ENCODE results near the gene ALOXE3. TPM values are rescaled to one million over a fixed set of nuclear protein-coding genes. Genes with fewer than 3 reads are reported as not detected.

Gene ALOXE3
- total RNA-seq, 2 experiments from 2014 or later = 0.09 TPM; not detected in 1

DNA sequence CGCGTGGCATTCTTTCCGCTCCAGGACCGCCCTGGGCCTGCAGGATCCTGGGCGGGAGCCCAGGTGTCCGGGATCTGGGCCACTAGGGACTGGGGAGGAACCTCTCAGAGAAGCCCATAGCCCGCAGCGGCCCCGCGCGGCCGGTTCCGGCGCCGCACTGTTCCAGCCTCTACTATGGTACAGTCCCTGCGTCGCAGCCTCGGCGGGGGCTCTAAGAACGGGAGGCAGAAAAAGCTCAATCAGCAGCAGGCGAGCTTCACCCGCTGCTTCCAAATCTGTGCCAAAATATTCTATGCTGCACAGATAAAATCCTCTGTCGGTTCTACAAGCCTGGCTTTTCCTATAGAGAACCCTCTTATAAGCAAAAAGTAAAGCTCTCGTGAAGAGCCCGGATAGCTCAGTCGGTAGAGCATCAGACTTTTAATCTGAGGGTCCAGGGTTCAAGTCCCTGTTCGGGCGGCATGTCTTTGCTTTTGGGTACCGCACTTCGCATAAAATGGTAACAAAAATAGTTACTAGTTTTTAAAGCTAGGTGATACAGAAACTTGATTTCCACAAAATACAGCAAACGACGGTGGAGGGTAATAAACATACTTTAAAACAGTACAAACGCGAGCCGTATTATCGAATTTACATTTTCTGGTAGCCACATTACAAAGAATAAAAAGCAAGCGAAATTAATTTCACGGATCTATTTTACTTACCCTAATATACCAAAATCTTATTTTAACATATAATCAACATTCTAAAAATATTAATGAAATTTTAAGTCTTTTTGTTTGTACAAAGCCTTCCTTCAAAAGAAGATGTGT is 661 bp upstream of the ALOXE3 start:
- CTCF ChIA-PET = interaction anchor here (0.6 to 7.0 kb wide), 42 partner anchors 8 to 242 kb away, joined by 3 to 98 read pairs (median 6); partner anchors contain the start of genes ALOX12B, AURKB, BORCS6 and CTC1
- TF ChIP-seq, protein P1, sequence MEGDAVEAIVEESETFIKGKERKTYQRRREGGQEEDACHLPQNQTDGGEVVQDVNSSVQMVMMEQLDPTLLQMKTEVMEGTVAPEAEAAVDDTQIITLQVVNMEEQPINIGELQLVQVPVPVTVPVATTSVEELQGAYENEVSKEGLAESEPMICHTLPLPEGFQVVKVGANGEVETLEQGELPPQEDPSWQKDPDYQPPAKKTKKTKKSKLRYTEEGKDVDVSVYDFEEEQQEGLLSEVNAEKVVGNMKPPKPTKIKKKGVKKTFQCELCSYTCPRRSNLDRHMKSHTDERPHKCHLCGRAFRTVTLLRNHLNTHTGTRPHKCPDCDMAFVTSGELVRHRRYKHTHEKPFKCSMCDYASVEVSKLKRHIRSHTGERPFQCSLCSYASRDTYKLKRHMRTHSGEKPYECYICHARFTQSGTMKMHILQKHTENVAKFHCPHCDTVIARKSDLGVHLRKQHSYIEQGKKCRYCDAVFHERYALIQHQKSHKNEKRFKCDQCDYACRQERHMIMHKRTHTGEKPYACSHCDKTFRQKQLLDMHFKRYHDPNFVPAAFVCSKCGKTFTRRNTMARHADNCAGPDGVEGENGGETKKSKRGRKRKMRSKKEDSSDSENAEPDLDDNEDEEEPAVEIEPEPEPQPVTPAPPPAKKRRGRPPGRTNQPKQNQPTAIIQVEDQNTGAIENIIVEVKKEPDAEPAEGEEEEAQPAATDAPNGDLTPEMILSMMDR (IDR thresholded peaks at IDR 0.05) = peak; percentile 94
- DNase-seq (peak; percentile 95), ATAC-seq (peak; percentile 57)
- H3K27ac Mint-ChIP-seq = peak overlapping the region; percentile 95
- peak overlapping the region; percentile 97 for H3K4me3 Mint-ChIP-seq
- peaks cover 8% of the 10 kb centered on the region for H3K36me3 Mint-ChIP-seq (ENCODE audit: low read depth)
- POLR2A ChIA-PET = interaction anchor here (0.9 to 7.1 kb wide), 20 partner anchors 9 to 434 kb away, joined by 3 to 102 read pairs (median 8); partner anchors contain the start of genes AURKB, CTC1, KRABD2 and PFAS
- intact Hi-C loops (cut with micrococcal nuclease) = loop anchor here (1.0 to 5.0 kb wide), 3 partner anchors 42 to 104 kb away; no protein-coding TSS in a partner anchor
- H3K4me1 Mint-ChIP-seq (ENCODE audit: low read depth) = peaks cover 35% of the 10 kb centered on the region
- no peaks in the 10 kb centered on the region for H3K9me3 Mint-ChIP-seq
- H3K27me3 Mint-ChIP-seq = peaks cover 43% of the 10 kb centered on the region

DNA sequence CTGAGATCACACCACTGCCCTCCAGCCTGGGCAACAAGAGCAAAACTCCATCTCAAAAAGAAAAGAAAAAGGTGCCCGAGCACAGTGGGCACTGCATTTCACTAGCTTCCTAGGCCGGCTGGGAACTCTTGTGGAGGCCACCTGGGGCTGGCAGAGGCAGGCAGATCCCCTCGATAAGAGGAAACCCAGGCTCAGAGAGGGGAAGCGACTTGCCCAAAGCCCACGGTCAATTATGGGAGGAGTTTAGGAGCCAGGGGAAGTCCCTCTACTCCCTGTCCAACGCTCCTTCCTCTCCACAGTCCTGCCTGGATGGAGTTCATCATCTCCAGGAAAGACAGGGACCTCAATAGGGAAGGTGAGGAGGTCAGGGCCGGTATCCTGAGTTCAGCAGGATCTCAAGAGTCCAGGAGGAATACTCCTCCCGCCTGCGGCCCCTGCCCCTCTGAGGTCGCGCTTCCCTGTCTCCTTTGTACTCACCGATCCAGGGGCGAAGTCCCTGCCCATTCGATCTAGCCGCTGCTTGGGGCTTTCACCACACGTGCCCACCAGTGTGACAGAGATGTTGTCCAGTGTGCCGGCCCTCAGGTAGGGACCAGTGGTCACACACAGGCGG is 841 bp downstream of the ALOXE3 start:
- DNase-seq = no peak
- ATAC-seq = no peak
- Mint-ChIP-seq H3K9me3 (no peaks in the 10 kb centered on the region), H3K27me3 (peaks cover 40% of the 10 kb centered on the region), H3K4me1 (ENCODE audit: low read depth) (peaks cover 24% of the 10 kb centered on the region), H3K27ac (no peak overlapping the region), H3K4me3 (peak overlapping the region; percentile 97), H3K36me3 (ENCODE audit: low read depth) (peaks cover 8% of the 10 kb centered on the region)
- intact Hi-C loops (cut with micrococcal nuclease) = loop anchor here (5.0 kb wide), 1 partner anchor 40 kb away; no protein-coding TSS in a partner anchor
- ChIA-PET CTCF (interaction anchor here (0.8 to 7.0 kb wide), 8 partner anchors 9 to 58 kb away, joined by 3 to 98 read pairs (median 58); no protein-coding TSS in a partner anchor), POLR2A (interaction anchor here (0.9 to 2.0 kb wide), 2 partner anchors 56 to 71 kb away, joined by 4 to 10 read pairs; no protein-coding TSS in a partner anchor)
- TF ChIP-seq, protein P1 (IDR thresholded peaks at IDR 0.05) = no peak

DNA sequence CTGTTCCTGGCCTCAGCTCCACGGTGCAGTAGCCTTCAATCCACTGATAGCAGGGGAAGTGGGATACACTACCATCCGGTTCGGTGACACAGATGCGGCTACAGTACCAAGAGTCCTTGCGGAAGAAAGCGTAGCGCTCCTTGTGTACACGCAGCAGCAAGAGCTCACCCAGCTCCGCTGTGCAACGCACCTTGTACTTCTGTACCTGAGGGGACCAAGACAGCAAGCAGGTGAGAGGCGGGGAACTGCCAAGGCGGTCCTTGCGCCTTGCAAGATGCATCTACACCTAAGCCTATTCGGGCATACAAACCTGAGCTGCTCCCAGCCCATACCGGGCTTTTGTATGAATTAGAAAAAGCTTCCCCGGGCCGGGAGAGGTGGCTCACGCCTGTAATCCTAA is 1.5 kb downstream of the ALOXE3 start:
- POLR2A ChIA-PET = interaction anchor here (0.8 to 2.0 kb wide), 3 partner anchors 22 to 72 kb away, joined by 3 to 10 read pairs (median 4); no protein-coding TSS in a partner anchor
- no peak for ATAC-seq

DNA sequence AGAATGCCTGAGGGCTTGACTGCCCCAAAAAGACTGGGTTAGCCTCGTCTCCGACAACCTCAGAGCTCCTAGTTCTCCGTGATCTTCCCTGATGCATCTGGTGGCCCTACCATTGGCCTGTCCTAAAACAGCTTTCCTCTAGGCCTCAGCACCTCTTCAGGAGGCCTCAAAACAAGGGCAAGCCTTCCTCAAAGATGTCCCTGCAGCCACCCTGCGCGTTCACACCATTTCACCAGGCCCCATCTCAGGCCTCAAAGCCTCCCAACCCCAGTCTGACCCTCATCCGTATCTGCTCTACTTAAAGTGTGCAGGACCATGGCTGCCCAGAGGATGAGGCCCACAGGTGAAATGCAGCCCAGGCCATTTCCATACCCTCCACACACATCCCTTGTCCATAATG is 7.4 kb downstream of the ALOXE3 start:
- ChIA-PET POLR2A (interaction anchor here (0.9 to 3.5 kb wide), 6 partner anchors 9 to 76 kb away, joined by 3 to 18 read pairs (median 3); partner anchors contain the start of genes ALOX12B and ALOXE3), CTCF (interaction anchor here (0.6 to 9.8 kb wide), 35 partner anchors 9 to 206 kb away, joined by 3 to 162 read pairs (median 5); partner anchors contain the start of genes ALOX12B and ALOXE3)
- ATAC-seq (no peak), DNase-seq (no peak)
- Mint-ChIP-seq H3K36me3 (ENCODE audit: low read depth) (no peaks in the 10 kb centered on the region), H3K9me3 (no peaks in the 10 kb centered on the region), H3K27me3 (peaks cover 24% of the 10 kb centered on the region), H3K4me3 (no peak overlapping the region), H3K27ac (no peak overlapping the region), H3K4me1 (ENCODE audit: low read depth) (no peaks in the 10 kb centered on the region)
- intact Hi-C loops (cut with micrococcal nuclease) = loop anchor here (5.0 kb wide), 1 partner anchor 54 kb away; no protein-coding TSS in a partner anchor
- TF ChIP-seq, protein P1 (IDR thresholded peaks at IDR 0.05) = no peak

More for the DNA sequence above, 1.5 kb downstream of the ALOXE3 start:
- H3K4me3 Mint-ChIP-seq = no peak overlapping the region
- CTCF ChIA-PET = interaction anchor here (0.8 to 7.0 kb wide), 9 partner anchors 8 to 184 kb away, joined by 3 to 98 read pairs (median 43); no protein-coding TSS in a partner anchor
- DNase-seq = no peak
- peaks cover 8% of the 10 kb centered on the region for H3K36me3 Mint-ChIP-seq (ENCODE audit: low read depth)
- H3K4me1 Mint-ChIP-seq (ENCODE audit: low read depth) = peaks cover 22% of the 10 kb centered on the region
- no peak overlapping the region for H3K27ac Mint-ChIP-seq
- intact Hi-C loops (cut with micrococcal nuclease) = loop anchor here (5.0 kb wide), 1 partner anchor 39 kb away; no protein-coding TSS in a partner anchor
- peaks cover 37% of the 10 kb centered on the region for H3K27me3 Mint-ChIP-seq
- H3K9me3 Mint-ChIP-seq = no peaks in the 10 kb centered on the region
- TF ChIP-seq, protein P1 (IDR thresholded peaks at IDR 0.05) = no peak
